Thyroid gland (tissue), 4 donors: ENCODE results near the gene ARHGAP24. TPM values are rescaled to one million over a fixed set of nuclear protein-coding genes. Genes with fewer than 3 reads are reported as not detected.

ENCODE experiments used
- DNase-seq, 2 donors: peaks; one replicate each; pipeline ENCODE4 v3.0.0-alpha.2; 2019
- H3K27ac ChIP-seq, 3 donors: fragments of 200-600 bp; sonication (generic); 1 replicate in 2 of 3; 2 replicates in 1 of 3; pipeline ENCODE4 v1.5.1; 2016 to 2019; ENCODE audit warnings: mild to moderate bottlenecking in 1 of 3, moderate library complexity in 1 of 3
- H3K27me3 ChIP-seq: fragments of 200-600 bp; sonication (generic); one replicate; pipeline ENCODE4 v1.5.1; 2019
- H3K36me3 ChIP-seq, 2 donors: fragments of 200-600 bp; sonication (generic); one replicate each; pipeline ENCODE4 v1.5.1; 2016 to 2019
- H3K4me1 ChIP-seq, 2 donors: fragments of 200-600 bp; sonication (generic); one replicate each; pipeline ENCODE4 v1.5.1; 2017 to 2019
- H3K4me3 ChIP-seq, 3 donors: fragments of 200-600 bp; sonication (generic); replicated peaks in 1 of 3; 1 replicate in 2 of 3; 2 replicates in 1 of 3; pipeline ENCODE4 v1.5.1; 2016; ENCODE audit warnings: mild to moderate bottlenecking in 1 of 3
- H3K9me3 ChIP-seq: fragments of 200-600 bp; sonication (generic); one replicate; pipeline ENCODE4 v1.5.1; 2017
- CTCF ChIP-seq, 6 experiments: fragments of 200-600 bp in 3 of 6; fragments of 450-650 bp in 3 of 6; sonication (generic) in 3 of 6; IDR thresholded peaks; one replicate each; pipeline ENCODE4 v1.5.1; 2016 to 2019; ENCODE audit warnings: antibody characterized with exemption in 6 of 6, mild to moderate bottlenecking in 2 of 6, inconsistent platforms in 1 of 6, moderate library complexity in 1 of 6
- POLR2A ChIP-seq, 2 donors: fragments of 450-650 bp; IDR thresholded peaks; one replicate each; pipeline ENCODE4 v1.6.1; 2017; ENCODE audit warnings: antibody characterized with exemption in 2 of 2, mild to moderate bottlenecking in 2 of 2, moderate library complexity in 1 of 2
- WGBS, 2 donors: methylation state at CpG; one replicate each; pipeline ENCODE4 v1.1.5; 2017; 5-methylcytosine and 5-hydroxymethylcytosine counted together
- intact Hi-C: fragments of 100-400 bp; cut with DNase I; formaldehyde crosslinking; loops from one replicate; pipeline ENCODE4 v1.15.1; 2023
- total RNA-seq, 4 donors: library from RNA; depleted of rRNA; stranded (reverse); fragments of >200 nt; gene quantifications; one replicate each; pipeline ENCODE4 v1.2.3, GENCODE V29; 2016

The ARHGAP24 gene
- total RNA-seq, 4 donors from 2014 or later = 20.8 to 70.3 (median 52.4) TPM

- H3K9me3 ChIP-seq = no peaks in the 10 kb centered on the region
- no peaks in the 10 kb centered on the region for H3K36me3 ChIP-seq
- no peaks in the 10 kb centered on the region for H3K4me1 ChIP-seq
- no peaks in the 10 kb centered on the region for H3K27me3 ChIP-seq
- intact Hi-C loops = no loop called here
- TF ChIP-seq POLR2A (IDR thresholded peaks at IDR 0.05) (no peak), CTCF (IDR thresholded peaks at IDR 0.05) (no peak)
- DNase-seq = no peak
- H3K4me3 ChIP-seq = no peak overlapping the region
- H3K27ac ChIP-seq = no peak overlapping the region
- 88 to 96% methylated on average over 3 of the region's 3 CpGs for WGBS, 2 donors
Measured at GRCh38 chr4:85681921-85682320, 207.0 kb downstream of the ARHGAP24 start.

- intact Hi-C loops = no loop called here
- Histone ChIP-seq H3K36me3 (no peaks in the 10 kb centered on the region), H3K27ac (no peak overlapping the region), H3K27me3 (no peaks in the 10 kb centered on the region), H3K4me1 (no peaks in the 10 kb centered on the region), H3K4me3 (no peak overlapping the region), H3K9me3 (no peaks in the 10 kb centered on the region)
- TF ChIP-seq POLR2A (IDR thresholded peaks at IDR 0.05) = no peak
- no peak for TF ChIP-seq CTCF (IDR thresholded peaks at IDR 0.05)
- no peak for DNase-seq
- WGBS, 2 donors = 92 to 95% methylated on average over 1 of the region's 1 CpG
Measured at GRCh38 chr4:85682391-85682790, 207.4 kb downstream of the ARHGAP24 start.

- Histone ChIP-seq H3K27ac (no peak overlapping the region), H3K36me3 (no peaks in the 10 kb centered on the region), H3K4me3 (no peak overlapping the region), H3K4me1 (no peaks in the 10 kb centered on the region), H3K27me3 (no peaks in the 10 kb centered on the region), H3K9me3 (no peaks in the 10 kb centered on the region)
- intact Hi-C loops = no loop called here
- no peak for DNase-seq
- no peak for TF ChIP-seq CTCF (IDR thresholded peaks at IDR 0.05)
- TF ChIP-seq POLR2A (IDR thresholded peaks at IDR 0.05) = no peak
- WGBS, 2 donors = 74 to 90% methylated on average over 1 of the region's 1 CpG
Measured at GRCh38 chr4:85684676-85685075, 209.7 kb downstream of the ARHGAP24 start.

- H3K27ac ChIP-seq = no peak overlapping the region
- 91 to 93% methylated on average over 4 of the region's 4 CpGs for WGBS, 2 donors
- no peaks in the 10 kb centered on the region for H3K9me3 ChIP-seq
- H3K4me1 ChIP-seq = no peaks in the 10 kb centered on the region
- H3K36me3 ChIP-seq = no peaks in the 10 kb centered on the region
- no peak for DNase-seq
- H3K27me3 ChIP-seq = no peaks in the 10 kb centered on the region
- no peak overlapping the region for H3K4me3 ChIP-seq
- intact Hi-C loops = no loop called here
- TF ChIP-seq CTCF (IDR thresholded peaks at IDR 0.05) (no peak), POLR2A (IDR thresholded peaks at IDR 0.05) (no peak)
Measured at GRCh38 chr4:85686398-85686797, 211.4 kb downstream of the ARHGAP24 start.

GRCh38 chr4:85688055-85688740, 213.2 kb downstream of the ARHGAP24 start:
- no peak overlapping the region for H3K27ac ChIP-seq
- H3K36me3 ChIP-seq = no peaks in the 10 kb centered on the region
- 88 to 91% methylated on average over 6 of the region's 6 CpGs for WGBS, 2 donors
- H3K27me3 ChIP-seq = no peaks in the 10 kb centered on the region
- TF ChIP-seq CTCF (IDR thresholded peaks at IDR 0.05) (no peak), POLR2A (IDR thresholded peaks at IDR 0.05) (no peak)
- no peaks in the 10 kb centered on the region for H3K4me1 ChIP-seq
- no peaks in the 10 kb centered on the region for H3K9me3 ChIP-seq
- no peak for DNase-seq
- intact Hi-C loops = no loop called here
- H3K4me3 ChIP-seq = no peak overlapping the region
